ENCODE data around the gene KRTAP9-3.

DNA sequence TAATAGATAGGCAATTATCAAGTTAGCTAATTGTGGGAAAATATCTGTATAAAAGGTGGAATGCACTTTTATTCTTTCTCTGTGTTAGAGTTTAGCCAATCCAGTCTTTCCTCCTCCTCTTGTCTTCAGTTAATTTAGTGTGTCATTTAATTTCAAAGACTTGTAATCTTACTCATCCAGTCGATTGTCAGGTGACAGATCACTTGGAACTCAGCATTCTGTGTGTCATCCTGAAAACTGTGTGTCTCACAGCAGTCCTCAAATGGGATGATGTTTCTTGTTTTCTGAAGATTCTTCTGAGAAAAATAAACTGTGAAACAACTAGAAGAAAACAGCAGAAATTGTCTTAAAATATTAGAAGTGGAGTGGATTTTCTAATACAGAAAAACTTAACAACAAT, 47.2 kb upstream of the KRTAP9-3 start:
- no peak for TF ChIP-seq POLR2AphosphoS5 (IDR thresholded peaks at IDR 0.05; ENCODE audit: low read depth, low read length)
- TF ChIP-seq POLR2A (IDR thresholded peaks at IDR 0.05; ENCODE audit: low read depth, low read length) = no peak
- no peak for TF ChIP-seq SPI1 (IDR thresholded peaks at IDR 0.05; ENCODE audit: low read depth, low read length)
- TF ChIP-seq TAF1 (IDR thresholded peaks at IDR 0.05; ENCODE audit: low read depth, low read length) = no peak

Data from GM12891 (cell line).